Effector CD4-positive, alpha-beta T cell (primary cell): Measurements from ENCODE around the gene CREG2.

Experiments
- DNase-seq: peaks from one replicate; pipeline ENCODE4 v3.0.0-alpha.2; 2020

The CREG2 gene

DNA sequence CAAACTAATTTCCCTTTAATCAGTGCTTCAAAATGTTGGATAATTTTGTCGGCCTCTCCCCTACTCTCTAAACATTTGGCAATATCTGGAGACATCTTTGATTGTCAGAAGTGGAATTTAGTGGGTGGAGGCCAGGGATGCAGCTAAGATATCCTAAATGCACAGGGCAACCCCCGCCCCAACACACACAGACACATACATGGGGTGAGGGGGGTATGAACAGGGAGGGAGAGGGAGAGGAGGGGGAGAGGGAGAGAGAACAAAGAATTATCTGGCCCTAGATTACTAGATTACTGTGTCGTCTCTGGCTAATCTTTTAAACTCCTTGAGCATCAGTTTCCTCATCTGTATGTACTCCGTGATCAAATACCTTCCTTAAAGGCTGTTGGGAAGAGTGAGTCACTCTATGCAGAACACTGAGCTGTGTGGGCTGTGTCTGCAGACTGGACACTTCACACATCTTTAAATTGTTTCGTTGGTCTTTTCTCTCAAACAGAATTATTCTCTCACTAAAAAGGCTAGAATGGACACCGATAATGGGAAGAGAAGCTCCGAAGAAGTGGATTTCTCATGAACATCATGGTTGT, 81.7 kb downstream of the CREG2 start:
- no peak for DNase-seq

GRCh38 chr2:101305035-101305434, 82.3 kb downstream of the CREG2 start:
- no peak for DNase-seq

- no peak for DNase-seq
Measured at GRCh38 chr2:101303688-101304087, 83.6 kb downstream of the CREG2 start.

- DNase-seq, result no peak
Measured at GRCh38 chr2:101302016-101302415, 85.3 kb downstream of the CREG2 start.

- no peak for DNase-seq
Measured at GRCh38 chr2:101300836-101301235, 86.5 kb downstream of the CREG2 start.

DNA sequence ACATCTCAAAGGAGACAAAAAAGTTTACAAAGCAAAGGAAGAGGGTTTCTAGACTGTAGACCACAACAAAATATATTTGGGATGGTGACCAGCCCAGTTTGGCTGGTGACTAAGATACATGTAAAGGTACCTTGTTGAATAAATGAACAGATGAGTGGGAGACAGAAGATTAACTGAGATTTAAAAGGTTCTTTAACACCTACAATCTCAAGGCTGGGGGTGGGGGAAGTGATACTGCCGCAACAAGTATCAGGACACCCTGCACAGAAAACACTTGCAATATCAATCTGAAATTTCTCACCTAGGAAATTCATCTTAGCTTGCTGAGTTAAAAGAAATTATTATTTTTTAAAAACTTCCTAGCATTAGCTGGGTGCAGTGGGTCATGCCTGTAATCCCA, 87.1 kb downstream of the CREG2 start:
- no peak for DNase-seq

GRCh38 chr2:101299604-101300003, 87.7 kb downstream of the CREG2 start:
- no peak for DNase-seq

DNA sequence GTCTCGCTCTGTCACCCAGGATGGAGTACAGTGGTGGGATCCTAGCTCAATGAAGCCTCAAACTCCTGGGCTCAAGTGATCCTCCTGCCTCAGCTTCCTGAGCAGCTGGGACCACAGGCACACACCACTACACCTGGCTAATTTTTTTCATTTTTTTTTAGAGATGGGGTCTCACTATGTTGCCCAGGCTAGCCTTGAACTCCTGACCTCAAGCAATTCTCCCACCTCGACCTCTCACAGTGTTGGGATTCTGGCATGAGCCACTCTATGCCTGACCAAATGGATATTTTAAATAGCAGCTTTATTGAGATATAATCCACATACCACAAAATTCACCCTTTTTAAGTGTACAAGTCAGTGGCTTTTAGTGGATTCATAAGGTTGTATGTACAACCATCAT, 89.9 kb downstream of the CREG2 start:
- DNase-seq, result no peak

GRCh38 chr2:101296371-101296770, 90.9 kb downstream of the CREG2 start:
- no peak for DNase-seq

DNA sequence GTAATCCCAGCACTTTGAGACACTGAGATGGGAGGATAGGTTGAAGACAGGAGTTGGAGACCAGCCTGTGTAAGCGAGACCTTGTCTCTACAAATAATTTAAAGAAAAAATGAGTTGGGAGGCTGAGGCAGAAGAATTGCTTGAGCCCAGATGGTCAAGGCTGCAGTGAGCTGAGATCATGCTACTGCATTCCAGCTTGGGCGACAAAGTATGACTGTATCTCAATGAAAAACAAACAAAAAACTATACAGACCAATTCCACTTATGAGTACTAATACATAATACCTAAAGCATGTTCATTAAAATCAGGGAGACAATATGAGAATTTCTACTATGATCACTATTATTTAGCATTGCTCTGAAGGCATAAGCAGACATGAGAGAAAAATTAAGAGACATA, 91.4 kb downstream of the CREG2 start:
- DNase-seq, result no peak
